ENCODE data around the gene SMIM33.
"Not testable (repeated sequence)": the region's sequence is repeated elsewhere in the genome, so short reads cannot be mapped to it uniquely, and the experiment has no call there.

Gene SMIM33

DNA sequence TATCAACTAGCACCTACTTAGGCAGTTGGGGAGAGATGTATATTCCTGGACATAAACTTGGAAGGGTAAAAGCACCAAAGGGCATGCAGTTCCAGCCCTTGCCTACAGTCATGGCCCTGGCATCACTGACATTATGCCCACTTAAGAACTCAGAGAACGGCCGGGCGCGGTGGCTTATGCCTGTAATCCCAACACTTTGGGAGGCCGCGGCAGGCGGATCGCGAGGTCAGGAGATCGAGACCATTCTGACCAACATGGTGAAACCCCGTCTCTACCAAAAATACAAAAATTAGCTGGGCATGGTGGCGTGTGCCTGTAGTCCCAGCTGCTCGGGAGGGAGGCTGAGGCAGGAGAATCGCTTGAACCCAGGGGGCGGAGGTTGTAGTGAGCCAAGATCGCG is 30.4 kb upstream of the SMIM33 start:
- H3K27me3 ChIP-seq (ENCODE audit: control insufficient read depth in 5 of 5, insufficient read depth in 4 of 5, low read length in 5 of 5); H3K4me3 ChIP-seq (ENCODE audit: low read depth in 1 of 5, low read length in 5 of 5); H3K27ac ChIP-seq (ENCODE audit: low read depth, low read length); H3K9ac ChIP-seq (ENCODE audit: low read length in 5 of 5); H3K36me3 ChIP-seq (ENCODE audit: control insufficient read depth in 5 of 5, insufficient read depth in 5 of 5, low read length in 5 of 5); H3K9me3 ChIP-seq (ENCODE audit: control insufficient read depth in 5 of 5, low read length in 5 of 5): not testable (repeated sequence)
- H3K4me1 ChIP-seq (ENCODE audit: control insufficient read depth in 5 of 5, insufficient read depth in 5 of 5, low read length in 5 of 5), result peaks cover 4 to 15% (median 12%) of the 10 kb centered on the region in 5 donors

DNA sequence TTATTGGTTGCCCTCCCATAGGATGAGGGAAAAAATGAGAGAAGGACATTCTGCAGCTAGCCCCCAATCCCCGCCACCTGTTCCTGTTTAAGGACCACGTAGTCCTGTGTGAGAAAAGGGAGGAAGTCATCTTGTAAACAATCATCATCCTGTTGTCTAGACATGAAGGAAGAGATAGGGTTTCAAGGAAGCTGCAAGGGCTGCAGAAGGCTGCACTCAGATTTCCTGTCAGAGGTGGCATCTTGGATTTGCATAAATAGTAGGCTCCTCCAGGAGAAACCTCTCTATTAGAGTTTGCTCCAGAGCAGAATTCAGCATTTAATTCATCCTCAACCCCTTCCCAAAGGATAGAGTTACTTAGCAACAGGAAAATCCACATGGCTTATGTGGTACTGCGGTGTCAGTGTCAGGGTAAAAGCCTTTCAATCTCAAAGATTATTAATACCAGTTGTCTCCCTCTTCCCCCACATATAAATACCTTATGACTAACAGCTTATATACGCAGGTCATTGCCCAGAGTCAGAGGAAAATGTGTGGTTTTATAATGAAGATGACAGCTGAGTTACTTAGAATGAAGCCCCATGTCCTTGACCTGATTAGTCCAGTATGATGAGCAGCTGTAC is 26.9 kb upstream of the SMIM33 start:
- no peaks in the 10 kb centered on the region for H3K9me3 ChIP-seq (ENCODE audit: control insufficient read depth in 5 of 5, low read length in 5 of 5)
- H3K4me1 ChIP-seq (ENCODE audit: control insufficient read depth in 5 of 5, insufficient read depth in 5 of 5, low read length in 5 of 5), result peaks cover 4 to 10% (median 6%) of the 10 kb centered on the region in 5 donors
- H3K27me3 ChIP-seq (ENCODE audit: control insufficient read depth in 5 of 5, insufficient read depth in 4 of 5, low read length in 5 of 5), result no peaks in the 10 kb centered on the region
- no peak overlapping the region for H3K27ac ChIP-seq (ENCODE audit: low read depth, low read length)
- no peak overlapping the region for H3K4me3 ChIP-seq (ENCODE audit: low read depth in 1 of 5, low read length in 5 of 5)
- H3K36me3 ChIP-seq (ENCODE audit: control insufficient read depth in 5 of 5, insufficient read depth in 5 of 5, low read length in 5 of 5), result peaks cover 0 to 9% (median 0%) of the 10 kb centered on the region in 5 donors
- no peak overlapping the region for H3K9ac ChIP-seq (ENCODE audit: low read length in 5 of 5)

DNA sequence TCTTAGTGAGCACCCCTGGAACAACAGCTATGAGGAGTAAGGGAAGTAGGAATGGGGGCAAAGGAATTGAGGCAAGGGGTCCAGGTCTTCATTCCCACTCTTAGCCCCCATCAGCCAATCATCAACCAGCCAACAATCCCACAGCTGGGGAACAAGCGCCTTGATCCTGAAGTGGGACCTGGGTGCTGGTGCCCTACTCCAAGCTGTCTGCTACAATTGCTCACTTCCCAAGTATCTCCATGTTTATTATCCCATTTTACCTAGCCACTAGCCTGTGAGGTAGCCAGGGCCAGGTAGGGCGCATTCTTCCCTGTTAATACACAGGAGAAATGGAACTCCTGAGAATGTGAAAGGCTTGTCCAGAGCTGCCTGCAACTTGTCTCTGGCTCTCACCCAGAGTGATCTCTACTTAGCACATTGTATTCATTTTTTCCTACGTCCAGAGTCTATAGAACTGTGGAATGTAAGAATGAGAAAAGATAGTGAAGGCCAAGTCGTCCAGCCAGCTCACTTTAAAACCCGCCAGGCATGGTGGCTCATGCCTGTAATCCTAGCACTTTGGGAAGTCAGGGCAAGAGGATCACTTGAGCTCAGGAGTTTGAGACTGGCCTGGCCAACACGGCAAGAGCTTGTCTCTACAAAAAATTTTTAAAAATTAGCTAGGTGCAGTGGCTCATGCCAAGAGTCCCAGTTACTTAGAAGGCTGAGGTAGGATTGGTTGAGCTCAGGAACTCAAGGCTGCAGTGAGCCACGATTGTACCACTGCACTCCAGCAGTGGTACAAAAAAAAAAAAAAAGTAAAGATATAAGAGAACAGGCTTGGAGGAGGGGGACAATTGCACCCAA is 25.3 kb upstream of the SMIM33 start:
- Histone ChIP-seq H3K27ac (ENCODE audit: low read depth, low read length) (no peak overlapping the region), H3K4me3 (ENCODE audit: low read depth in 1 of 5, low read length in 5 of 5) (no peak overlapping the region), H3K36me3 (ENCODE audit: control insufficient read depth in 5 of 5, insufficient read depth in 5 of 5, low read length in 5 of 5) (peaks cover 0 to 9% (median 0%) of the 10 kb centered on the region in 5 donors), H3K9me3 (ENCODE audit: control insufficient read depth in 5 of 5, low read length in 5 of 5) (no peaks in the 10 kb centered on the region), H3K9ac (ENCODE audit: low read length in 5 of 5) (no peak overlapping the region), H3K27me3 (ENCODE audit: control insufficient read depth in 5 of 5, insufficient read depth in 4 of 5, low read length in 5 of 5) (no peaks in the 10 kb centered on the region), H3K4me1 (ENCODE audit: control insufficient read depth in 5 of 5, insufficient read depth in 5 of 5, low read length in 5 of 5) (peaks cover 0 to 5% (median 0%) of the 10 kb centered on the region in 5 donors)

DNA sequence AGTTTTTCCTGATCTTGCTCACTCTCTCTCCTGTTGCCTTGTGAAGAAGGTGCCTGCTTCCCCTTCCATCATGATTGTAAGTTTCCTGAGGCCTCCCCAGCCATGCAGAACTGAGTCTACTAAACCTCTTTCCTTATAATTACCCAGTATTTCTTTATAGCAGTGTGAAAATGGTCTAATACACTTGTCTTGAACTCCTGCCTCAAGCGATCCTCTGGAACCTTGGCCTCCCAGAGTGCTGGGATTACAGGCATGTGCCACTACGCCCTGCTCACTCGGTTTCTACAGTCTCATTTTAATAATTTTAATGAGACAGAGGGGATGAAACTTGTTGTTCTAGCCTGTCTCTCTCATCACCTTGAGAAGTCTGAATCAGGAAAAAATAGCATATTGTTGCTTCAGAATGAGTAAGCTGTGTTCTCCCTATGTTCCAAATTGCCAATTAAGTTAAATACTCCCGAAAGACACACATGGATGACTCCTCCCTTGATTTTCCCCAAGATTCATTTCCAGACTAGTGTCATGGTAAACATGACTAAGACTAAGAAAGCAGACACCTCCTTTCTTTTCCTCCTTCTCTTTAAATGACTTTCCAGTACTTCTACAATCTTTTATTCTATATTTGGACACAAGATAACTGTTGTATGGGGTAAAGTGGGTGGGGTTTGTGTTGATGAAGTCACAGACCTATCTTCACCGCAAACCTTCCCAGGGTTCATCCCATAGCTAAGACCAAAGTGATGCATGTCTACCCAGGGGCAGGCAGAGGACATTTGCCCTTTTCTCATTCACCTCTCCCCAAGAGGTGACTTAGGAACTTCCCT is 23.6 kb upstream of the SMIM33 start:
- no peak overlapping the region for H3K27ac ChIP-seq (ENCODE audit: low read depth, low read length)
- H3K9ac ChIP-seq (ENCODE audit: low read length in 5 of 5), result no peak overlapping the region
- H3K36me3 ChIP-seq (ENCODE audit: control insufficient read depth in 5 of 5, insufficient read depth in 5 of 5, low read length in 5 of 5), result peaks cover 0 to 24% (median 10%) of the 10 kb centered on the region in 5 donors
- no peaks in the 10 kb centered on the region for H3K9me3 ChIP-seq (ENCODE audit: control insufficient read depth in 5 of 5, low read length in 5 of 5)
- no peaks in the 10 kb centered on the region for H3K27me3 ChIP-seq (ENCODE audit: control insufficient read depth in 5 of 5, insufficient read depth in 4 of 5, low read length in 5 of 5)
- H3K4me1 ChIP-seq (ENCODE audit: control insufficient read depth in 5 of 5, insufficient read depth in 5 of 5, low read length in 5 of 5), result peaks cover 0 to 5% (median 0%) of the 10 kb centered on the region in 5 donors
- no peak overlapping the region for H3K4me3 ChIP-seq (ENCODE audit: low read depth in 1 of 5, low read length in 5 of 5)

- Histone ChIP-seq H3K27ac (ENCODE audit: low read depth, low read length) (no peak overlapping the region), H3K9ac (ENCODE audit: low read length in 5 of 5) (no peak overlapping the region), H3K27me3 (ENCODE audit: control insufficient read depth in 5 of 5, insufficient read depth in 4 of 5, low read length in 5 of 5) (no peaks in the 10 kb centered on the region), H3K36me3 (ENCODE audit: control insufficient read depth in 5 of 5, insufficient read depth in 5 of 5, low read length in 5 of 5) (peaks cover 0 to 45% (median 28%) of the 10 kb centered on the region in 5 donors), H3K4me1 (ENCODE audit: control insufficient read depth in 5 of 5, insufficient read depth in 5 of 5, low read length in 5 of 5) (no peaks in the 10 kb centered on the region), H3K9me3 (ENCODE audit: control insufficient read depth in 5 of 5, low read length in 5 of 5) (no peaks in the 10 kb centered on the region), H3K4me3 (ENCODE audit: low read depth in 1 of 5, low read length in 5 of 5) (no peak overlapping the region)
These were observed 19.6 kb upstream of the SMIM33 start for GRCh38 chr5:139451176-139451575.

DNA sequence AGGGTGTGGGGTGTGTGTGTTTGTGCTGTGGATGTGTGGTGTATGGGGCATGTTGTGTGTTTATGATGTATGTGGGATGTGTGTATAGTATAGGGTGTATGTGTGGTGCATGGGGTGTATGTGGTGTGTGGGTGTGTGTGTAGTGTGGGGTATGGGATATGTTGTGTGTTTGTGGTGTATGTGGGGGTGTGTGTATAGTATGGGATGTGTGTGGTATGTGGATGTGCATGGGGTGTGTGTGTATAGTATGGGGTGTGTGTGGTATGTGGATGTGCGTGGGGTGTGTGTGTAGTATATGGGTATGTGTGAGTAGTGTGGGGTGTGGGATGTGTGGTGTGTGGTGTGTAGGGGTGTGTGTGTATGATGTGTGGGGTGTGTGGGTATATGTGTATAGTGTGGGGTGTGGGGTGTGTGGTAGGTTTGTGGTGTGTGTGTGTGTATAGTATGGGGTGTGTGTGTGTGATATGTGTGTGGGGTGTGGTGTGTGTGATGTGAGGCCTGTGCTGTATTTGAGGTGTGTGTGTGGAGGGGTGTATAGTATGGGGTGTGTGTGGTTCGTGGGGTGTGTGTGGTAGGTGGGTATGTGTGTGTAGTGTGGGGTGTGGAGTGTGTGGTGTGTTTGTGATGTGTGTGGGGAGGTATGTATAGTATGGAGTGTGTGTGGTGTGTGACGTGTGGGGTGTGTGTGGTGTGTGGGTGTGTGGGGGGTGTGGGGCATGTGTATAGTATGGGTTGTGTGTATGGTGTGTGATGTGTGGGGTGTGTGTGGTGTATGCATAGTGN is 18.7 kb upstream of the SMIM33 start:
- H3K9ac ChIP-seq (ENCODE audit: low read length in 5 of 5), result no peak overlapping the region
- H3K27me3 ChIP-seq (ENCODE audit: control insufficient read depth in 5 of 5, insufficient read depth in 4 of 5, low read length in 5 of 5), result no peaks in the 10 kb centered on the region

GRCh38 chr5:139453683-139454567 is 16.9 kb upstream of the SMIM33 start:
- Histone ChIP-seq H3K27me3 (ENCODE audit: control insufficient read depth in 5 of 5, insufficient read depth in 4 of 5, low read length in 5 of 5) (no peaks in the 10 kb centered on the region), H3K9ac (ENCODE audit: low read length in 5 of 5) (no peak overlapping the region), H3K27ac (ENCODE audit: low read depth, low read length) (no peak overlapping the region), H3K36me3 (ENCODE audit: control insufficient read depth in 5 of 5, insufficient read depth in 5 of 5, low read length in 5 of 5) (peaks cover 0 to 51% (median 36%) of the 10 kb centered on the region in 5 donors), H3K4me3 (ENCODE audit: low read depth in 1 of 5, low read length in 5 of 5) (no peak overlapping the region), H3K4me1 (ENCODE audit: control insufficient read depth in 5 of 5, insufficient read depth in 5 of 5, low read length in 5 of 5) (peaks cover 0 to 4% (median 1%) of the 10 kb centered on the region in 5 donors), H3K9me3 (ENCODE audit: control insufficient read depth in 5 of 5, low read length in 5 of 5) (no peaks in the 10 kb centered on the region)

More for the DNA sequence above, 18.7 kb upstream of the SMIM33 start:
- H3K27ac ChIP-seq (ENCODE audit: low read depth, low read length), result no peak overlapping the region
- H3K9me3 ChIP-seq (ENCODE audit: control insufficient read depth in 5 of 5, low read length in 5 of 5), result no peaks in the 10 kb centered on the region
- H3K4me3 ChIP-seq (ENCODE audit: low read depth in 1 of 5, low read length in 5 of 5), result no peak overlapping the region
- H3K4me1 ChIP-seq (ENCODE audit: control insufficient read depth in 5 of 5, insufficient read depth in 5 of 5, low read length in 5 of 5), result no peaks in the 10 kb centered on the region
- H3K36me3 ChIP-seq (ENCODE audit: control insufficient read depth in 5 of 5, insufficient read depth in 5 of 5, low read length in 5 of 5), result peaks cover 0 to 49% (median 31%) of the 10 kb centered on the region in 5 donors

GRCh38 chr5:139454568-139455290 is 16.1 kb upstream of the SMIM33 start:
- no peak overlapping the region for H3K27ac ChIP-seq (ENCODE audit: low read depth, low read length)
- H3K9me3 ChIP-seq (ENCODE audit: control insufficient read depth in 5 of 5, low read length in 5 of 5), result no peaks in the 10 kb centered on the region
- H3K9ac ChIP-seq (ENCODE audit: low read length in 5 of 5), result no peak overlapping the region
- no peak overlapping the region for H3K4me3 ChIP-seq (ENCODE audit: low read depth in 1 of 5, low read length in 5 of 5)
- no peaks in the 10 kb centered on the region for H3K27me3 ChIP-seq (ENCODE audit: control insufficient read depth in 5 of 5, insufficient read depth in 4 of 5, low read length in 5 of 5)
- H3K4me1 ChIP-seq (ENCODE audit: control insufficient read depth in 5 of 5, insufficient read depth in 5 of 5, low read length in 5 of 5), result peaks cover 0 to 12% (median 5%) of the 10 kb centered on the region in 5 donors
- H3K36me3 ChIP-seq (ENCODE audit: control insufficient read depth in 5 of 5, insufficient read depth in 5 of 5, low read length in 5 of 5), result peaks cover 0 to 51% (median 36%) of the 10 kb centered on the region in 5 donors
